ENCODE results near the gene PPP1R1C. TPM values are rescaled to one million over a fixed set of nuclear protein-coding genes. Genes with fewer than 3 reads are reported as not detected.

Gene PPP1R1C, protein sequence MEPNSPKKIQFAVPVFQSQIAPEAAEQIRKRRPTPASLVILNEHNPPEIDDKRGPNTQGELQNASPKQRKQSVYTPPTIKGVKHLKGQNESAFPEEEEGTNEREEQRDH
- total RNA-seq = not detected in 2 replicates

- Mint-ChIP-seq H3K27me3 (ENCODE audit: low read depth) (peaks cover 25% of the 10 kb centered on the region), H3K9me3 (no peaks in the 10 kb centered on the region), H3K4me1 (ENCODE audit: low read depth) (no peaks in the 10 kb centered on the region), H3K4me3 (ENCODE audit: low read depth) (no peak within 1 kb of the TSS), H3K36me3 (ENCODE audit: low read depth) (no peaks in the 10 kb centered on the region), H3K27ac (no peak within 1 kb of the TSS)
- intact Hi-C loops (cut with micrococcal nuclease) = no loop called here
- DNase-seq (ENCODE audit: low spot score) = no peak
These were observed at the start of gene PPP1R1C for GRCh38 chr2:181985632-181986205. Gene PPP1R1C, plus strand, starts transcription at chr2:181985853. Its CDS starts 258 bp downstream, at chr2:181986111.

GRCh38 chr2:181937473-181937872 is 48.2 kb upstream of the PPP1R1C start:
- no peak overlapping the region for H3K4me3 Mint-ChIP-seq (ENCODE audit: low read depth)
- H3K27ac Mint-ChIP-seq = no peak overlapping the region
- DNase-seq (ENCODE audit: low spot score) = no peak
- no peaks in the 10 kb centered on the region for H3K9me3 Mint-ChIP-seq
- intact Hi-C loops (cut with micrococcal nuclease) = no loop called here
- peaks cover 31% of the 10 kb centered on the region for H3K27me3 Mint-ChIP-seq (ENCODE audit: low read depth)
- H3K4me1 Mint-ChIP-seq (ENCODE audit: low read depth) = no peaks in the 10 kb centered on the region
- no peaks in the 10 kb centered on the region for H3K36me3 Mint-ChIP-seq (ENCODE audit: low read depth)

DNA sequence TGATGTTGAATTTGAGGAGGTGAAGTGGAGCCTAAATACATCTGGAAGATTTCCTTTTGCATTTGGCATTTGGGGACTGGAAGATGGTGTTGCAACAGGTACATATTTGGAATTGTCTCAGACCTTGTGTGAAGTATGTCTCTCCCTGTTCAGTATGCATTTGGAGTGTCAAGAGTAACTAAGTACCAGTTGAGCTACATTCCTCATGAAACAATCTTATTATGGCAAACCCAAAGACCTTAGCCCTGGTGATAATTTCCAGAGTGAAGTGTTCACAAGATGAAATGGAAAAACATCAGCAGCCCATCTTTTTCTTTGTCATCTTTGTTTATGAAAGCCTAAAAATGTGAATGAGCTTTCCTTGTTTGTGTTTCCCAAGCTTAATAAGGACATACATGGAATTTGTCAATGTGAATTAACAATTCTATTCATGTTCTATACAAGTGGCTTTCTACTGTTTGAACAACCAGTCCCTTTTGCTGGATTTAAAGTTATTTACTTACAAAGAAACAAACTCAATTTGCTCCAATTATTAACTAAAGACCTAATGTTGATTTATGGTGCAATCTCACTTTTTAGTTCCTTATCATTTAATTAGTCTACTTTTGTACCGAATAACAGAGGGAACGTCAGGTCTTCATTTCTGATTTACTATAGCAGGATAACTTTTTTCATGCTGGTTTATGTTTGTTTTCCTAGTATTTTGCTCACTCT is 42.1 kb upstream of the PPP1R1C start:
- intact Hi-C loops (cut with micrococcal nuclease) = no loop called here
- Mint-ChIP-seq H3K4me3 (ENCODE audit: low read depth) (no peak overlapping the region), H3K9me3 (no peaks in the 10 kb centered on the region), H3K36me3 (ENCODE audit: low read depth) (no peaks in the 10 kb centered on the region), H3K4me1 (ENCODE audit: low read depth) (peaks cover 2% of the 10 kb centered on the region), H3K27me3 (ENCODE audit: low read depth) (peaks cover 23% of the 10 kb centered on the region), H3K27ac (no peak overlapping the region)
- no peak for DNase-seq (ENCODE audit: low spot score)

DNA sequence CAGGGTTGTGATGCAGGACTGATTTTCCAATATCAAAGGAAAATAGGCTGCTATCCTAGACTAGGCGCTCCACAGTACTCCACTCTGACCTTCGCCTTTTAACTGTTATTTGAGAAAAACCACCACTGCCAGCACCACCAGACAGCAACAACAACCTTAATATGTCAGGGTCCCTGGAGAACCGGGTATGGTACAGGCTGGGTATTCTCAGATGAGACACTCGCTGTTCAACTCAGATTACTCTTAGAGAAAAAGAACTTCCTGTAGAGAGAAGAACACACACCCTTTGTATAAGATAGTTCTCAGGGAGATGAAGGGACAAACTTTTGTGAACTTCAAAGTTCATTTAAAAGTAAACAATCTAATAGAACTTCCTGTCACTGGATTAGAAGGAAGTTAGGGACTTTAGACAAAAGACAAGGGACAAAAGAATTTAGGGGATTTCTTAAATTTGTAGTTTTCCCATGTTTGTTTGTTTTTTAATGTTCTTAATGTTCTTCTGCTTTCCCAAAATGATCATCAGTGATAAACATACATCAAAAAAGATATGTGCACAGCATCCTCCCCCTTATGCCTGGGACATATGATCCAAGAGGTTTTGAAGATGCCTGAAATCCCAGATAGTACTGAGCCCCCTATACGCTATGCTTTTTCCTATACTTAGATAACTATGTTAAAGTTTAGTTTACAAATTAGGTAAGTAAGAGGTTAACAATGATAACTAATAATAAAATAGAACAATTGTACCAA is 41.3 kb upstream of the PPP1R1C start:
- no peak for DNase-seq (ENCODE audit: low spot score)
- peaks cover 20% of the 10 kb centered on the region for H3K27me3 Mint-ChIP-seq (ENCODE audit: low read depth)
- H3K27ac Mint-ChIP-seq = no peak overlapping the region
- H3K4me3 Mint-ChIP-seq (ENCODE audit: low read depth) = no peak overlapping the region
- H3K9me3 Mint-ChIP-seq = no peaks in the 10 kb centered on the region
- intact Hi-C loops (cut with micrococcal nuclease) = no loop called here
- H3K4me1 Mint-ChIP-seq (ENCODE audit: low read depth) = peaks cover 2% of the 10 kb centered on the region
- H3K36me3 Mint-ChIP-seq (ENCODE audit: low read depth) = no peaks in the 10 kb centered on the region

- Mint-ChIP-seq H3K4me1 (ENCODE audit: low read depth) (peaks cover 2% of the 10 kb centered on the region), H3K27ac (no peak overlapping the region), H3K36me3 (ENCODE audit: low read depth) (no peaks in the 10 kb centered on the region), H3K9me3 (no peaks in the 10 kb centered on the region), H3K4me3 (ENCODE audit: low read depth) (no peak overlapping the region), H3K27me3 (ENCODE audit: low read depth) (peaks cover 20% of the 10 kb centered on the region)
- DNase-seq (ENCODE audit: low spot score) = no peak
- intact Hi-C loops (cut with micrococcal nuclease) = no loop called here
These were observed 40.8 kb upstream of the PPP1R1C start for GRCh38 chr2:181944914-181945291.

- no peaks in the 10 kb centered on the region for H3K36me3 Mint-ChIP-seq (ENCODE audit: low read depth)
- intact Hi-C loops (cut with micrococcal nuclease) = no loop called here
- no peak overlapping the region for H3K4me3 Mint-ChIP-seq (ENCODE audit: low read depth)
- no peaks in the 10 kb centered on the region for H3K9me3 Mint-ChIP-seq
- peaks cover 19% of the 10 kb centered on the region for H3K27me3 Mint-ChIP-seq (ENCODE audit: low read depth)
- no peak overlapping the region for H3K27ac Mint-ChIP-seq
- H3K4me1 Mint-ChIP-seq (ENCODE audit: low read depth) = peaks cover 6% of the 10 kb centered on the region
- no peak for DNase-seq (ENCODE audit: low spot score)
These were observed 39.1 kb upstream of the PPP1R1C start for GRCh38 chr2:181946444-181947127.

DNA sequence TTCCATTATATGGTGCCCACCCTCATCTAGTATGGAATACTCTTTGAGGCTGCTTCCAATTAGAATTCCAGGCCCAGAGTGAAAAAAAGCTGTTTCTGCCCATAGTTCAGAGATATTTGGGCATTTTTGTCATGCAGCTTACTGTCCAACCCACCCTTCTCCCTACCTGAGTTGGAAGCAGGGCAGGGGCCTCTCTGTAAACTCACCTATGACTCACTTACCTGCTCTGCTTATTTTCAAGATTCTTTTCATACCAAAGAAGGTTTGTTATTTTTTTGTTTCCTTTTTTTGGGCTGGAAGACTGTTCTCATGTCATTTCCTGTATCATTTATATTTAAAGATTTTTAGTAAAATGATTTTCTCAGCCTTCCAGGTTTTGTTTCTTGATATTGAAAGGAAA is 38.4 kb upstream of the PPP1R1C start:
- intact Hi-C loops (cut with micrococcal nuclease) = no loop called here
- no peaks in the 10 kb centered on the region for H3K9me3 Mint-ChIP-seq
- H3K36me3 Mint-ChIP-seq (ENCODE audit: low read depth) = no peaks in the 10 kb centered on the region
- H3K4me3 Mint-ChIP-seq (ENCODE audit: low read depth) = no peak overlapping the region
- DNase-seq (ENCODE audit: low spot score) = no peak
- H3K27me3 Mint-ChIP-seq (ENCODE audit: low read depth) = peaks cover 19% of the 10 kb centered on the region
- H3K27ac Mint-ChIP-seq = no peak overlapping the region
- peaks cover 9% of the 10 kb centered on the region for H3K4me1 Mint-ChIP-seq (ENCODE audit: low read depth)

- no peaks in the 10 kb centered on the region for H3K36me3 Mint-ChIP-seq (ENCODE audit: low read depth)
- H3K4me1 Mint-ChIP-seq (ENCODE audit: low read depth) = peaks cover 10% of the 10 kb centered on the region
- H3K27ac Mint-ChIP-seq = no peak overlapping the region
- no peak for DNase-seq (ENCODE audit: low spot score)
- intact Hi-C loops (cut with micrococcal nuclease) = no loop called here
- no peaks in the 10 kb centered on the region for H3K9me3 Mint-ChIP-seq
- H3K27me3 Mint-ChIP-seq (ENCODE audit: low read depth) = peaks cover 13% of the 10 kb centered on the region
- H3K4me3 Mint-ChIP-seq (ENCODE audit: low read depth) = no peak overlapping the region
These were observed 37.4 kb upstream of the PPP1R1C start for GRCh38 chr2:181948227-181948626.

- Mint-ChIP-seq H3K9me3 (no peaks in the 10 kb centered on the region), H3K4me3 (ENCODE audit: low read depth) (no peak overlapping the region), H3K27me3 (ENCODE audit: low read depth) (peaks cover 10% of the 10 kb centered on the region), H3K36me3 (ENCODE audit: low read depth) (no peaks in the 10 kb centered on the region), H3K4me1 (ENCODE audit: low read depth) (peaks cover 18% of the 10 kb centered on the region), H3K27ac (no peak overlapping the region)
- no peak for DNase-seq (ENCODE audit: low spot score)
- intact Hi-C loops (cut with micrococcal nuclease) = no loop called here
These were observed 36.6 kb upstream of the PPP1R1C start for GRCh38 chr2:181949047-181949446.

GRCh38 chr2:181952404-181953226 is 33.0 kb upstream of the PPP1R1C start:
- Mint-ChIP-seq H3K27me3 (ENCODE audit: low read depth) (peaks cover 7% of the 10 kb centered on the region), H3K27ac (no peak overlapping the region), H3K36me3 (ENCODE audit: low read depth) (no peaks in the 10 kb centered on the region), H3K9me3 (no peaks in the 10 kb centered on the region), H3K4me3 (ENCODE audit: low read depth) (no peak overlapping the region), H3K4me1 (ENCODE audit: low read depth) (peaks cover 36% of the 10 kb centered on the region)
- DNase-seq (ENCODE audit: low spot score) = no peak
- intact Hi-C loops (cut with micrococcal nuclease) = loop anchor here (5.0 to 10.0 kb wide), 2 partner anchors 45 to 878 kb away; no protein-coding TSS in a partner anchor

GRCh38 chr2:181953881-181954537 is 31.6 kb upstream of the PPP1R1C start:
- no peak overlapping the region for H3K27ac Mint-ChIP-seq

More at GRCh38 chr2:181953881-181954537, 31.6 kb upstream of the PPP1R1C start:
- H3K27me3 Mint-ChIP-seq (ENCODE audit: low read depth) = peaks cover 8% of the 10 kb centered on the region
- no peaks in the 10 kb centered on the region for H3K9me3 Mint-ChIP-seq
- H3K36me3 Mint-ChIP-seq (ENCODE audit: low read depth) = no peaks in the 10 kb centered on the region
- H3K4me3 Mint-ChIP-seq (ENCODE audit: low read depth) = peak overlapping the region; percentile 65
- intact Hi-C loops (cut with micrococcal nuclease) = loop anchor here (1.0 to 10.0 kb wide), 5 partner anchors 47 to 879 kb away; no protein-coding TSS in a partner anchor
- H3K4me1 Mint-ChIP-seq (ENCODE audit: low read depth) = peaks cover 40% of the 10 kb centered on the region
- peak; percentile 46 for DNase-seq (ENCODE audit: low spot score)
